Suprapubic skin (tissue), 4 donors: ENCODE data around the gene FOXD4L3.
"Not testable (repeated sequence)": the region's sequence is repeated elsewhere in the genome, so short reads cannot be mapped to it uniquely, and the experiment has no call there.

Experiments used
- EP300 ChIP-seq: sonication (generic); formaldehyde crosslinking; IDR thresholded peaks from one replicate; pipeline ENCODE4 v1.6.1; 2017; ENCODE audit warnings: antibody characterized with exemption
- POLR2A ChIP-seq, 2 donors: fragments of 450-650 bp; IDR thresholded peaks; one replicate each; pipeline ENCODE4 v1.6.1; 2017; ENCODE audit warnings: antibody characterized with exemption in 2 of 2, mild to moderate bottlenecking in 2 of 2, moderate library complexity in 2 of 2
- POLR2AphosphoS5 ChIP-seq, 3 donors: sonication (generic); formaldehyde crosslinking; IDR thresholded peaks; one replicate each; pipeline ENCODE4 v1.6.1; 2017; ENCODE audit warnings: antibody characterized with exemption in 3 of 3
- TF ChIP-seq, protein P1 (sequence below), 2 donors: fragments of 200-600 bp in 1 of 2; fragments of 450-650 bp in 1 of 2; sonication (generic) in 1 of 2; IDR thresholded peaks; one replicate each; pipeline ENCODE4 v1.5.1; 2016 to 2019; ENCODE audit warnings: antibody characterized with exemption in 2 of 2, mild to moderate bottlenecking in 1 of 2, moderate library complexity in 1 of 2

DNA sequence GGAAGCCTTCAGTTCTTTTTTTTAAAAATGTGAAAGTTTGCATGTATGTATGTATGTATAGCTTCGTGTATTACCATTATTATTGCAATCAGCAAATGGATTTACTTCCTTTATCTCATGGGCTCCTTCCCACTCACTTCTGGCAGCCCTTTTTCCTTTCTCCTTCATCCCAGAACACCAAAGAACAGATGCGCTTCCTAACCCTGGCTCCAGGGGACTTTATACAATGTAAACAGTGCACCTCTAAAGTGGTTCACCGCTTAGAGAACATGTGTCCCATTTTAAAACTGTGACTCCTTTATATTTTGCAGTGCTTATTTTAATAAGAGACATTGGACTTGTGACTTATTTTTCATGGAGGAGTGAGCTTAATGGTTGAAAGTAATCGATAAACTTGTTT lies 40.6 kb downstream of the FOXD4L3 start:
- TF ChIP-seq, protein P1, sequence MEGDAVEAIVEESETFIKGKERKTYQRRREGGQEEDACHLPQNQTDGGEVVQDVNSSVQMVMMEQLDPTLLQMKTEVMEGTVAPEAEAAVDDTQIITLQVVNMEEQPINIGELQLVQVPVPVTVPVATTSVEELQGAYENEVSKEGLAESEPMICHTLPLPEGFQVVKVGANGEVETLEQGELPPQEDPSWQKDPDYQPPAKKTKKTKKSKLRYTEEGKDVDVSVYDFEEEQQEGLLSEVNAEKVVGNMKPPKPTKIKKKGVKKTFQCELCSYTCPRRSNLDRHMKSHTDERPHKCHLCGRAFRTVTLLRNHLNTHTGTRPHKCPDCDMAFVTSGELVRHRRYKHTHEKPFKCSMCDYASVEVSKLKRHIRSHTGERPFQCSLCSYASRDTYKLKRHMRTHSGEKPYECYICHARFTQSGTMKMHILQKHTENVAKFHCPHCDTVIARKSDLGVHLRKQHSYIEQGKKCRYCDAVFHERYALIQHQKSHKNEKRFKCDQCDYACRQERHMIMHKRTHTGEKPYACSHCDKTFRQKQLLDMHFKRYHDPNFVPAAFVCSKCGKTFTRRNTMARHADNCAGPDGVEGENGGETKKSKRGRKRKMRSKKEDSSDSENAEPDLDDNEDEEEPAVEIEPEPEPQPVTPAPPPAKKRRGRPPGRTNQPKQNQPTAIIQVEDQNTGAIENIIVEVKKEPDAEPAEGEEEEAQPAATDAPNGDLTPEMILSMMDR (IDR thresholded peaks at IDR 0.05): not testable (repeated sequence)
- TF ChIP-seq POLR2AphosphoS5 (IDR thresholded peaks at IDR 0.05); POLR2A (IDR thresholded peaks at IDR 0.05); EP300: not testable (repeated sequence)
